GM12891 (cell line): ENCODE results near the gene ALDH1L1.
A peak's percentile ranks its signal among the peaks of the same experiment; 100 is the strongest.

ENCODE experiments used
- DNase-seq: peaks from one replicate; pipeline ENCODE4 v3.0.0; 2011; ENCODE audit warnings: low spot score; ENCODE audit not compliant: insufficient read length
- FAIRE-seq: peaks from 2 replicates; lab custom pipeline; 2011; peaks lifted over from hg19 to GRCh38; lab: Jason Lieb, UNC
- PAX5 ChIP-seq: IDR thresholded peaks from 2 replicates; pipeline ENCODE4 v1.6.1; 2011; ENCODE audit warnings: low read length, moderate library complexity, mild to moderate bottlenecking; ENCODE audit not compliant: insufficient read depth, severe bottlenecking
- POLR2A ChIP-seq: IDR thresholded peaks from 2 replicates; pipeline ENCODE4 v1.6.1; 2011; ENCODE audit warnings: low read depth, low read length, control low read depth
- POLR2AphosphoS5 ChIP-seq: IDR thresholded peaks from 2 replicates; pipeline ENCODE4 v1.6.1; 2011; ENCODE audit warnings: low read depth, low read length, control low read depth
- POU2F2 ChIP-seq: IDR thresholded peaks from 2 replicates; pipeline ENCODE4 v1.6.1; 2011; ENCODE audit warnings: low read depth, mild to moderate bottlenecking, control low read depth, low read length, moderate library complexity
- SPI1 ChIP-seq: IDR thresholded peaks from 2 replicates; pipeline ENCODE4 v1.6.1; 2011; ENCODE audit warnings: low read depth, low read length, control low read depth
- TAF1 ChIP-seq: IDR thresholded peaks from 2 replicates; pipeline ENCODE4 v1.6.1; 2011; ENCODE audit warnings: low read depth, low read length, control low read depth

ALDH1L1 gene

DNA sequence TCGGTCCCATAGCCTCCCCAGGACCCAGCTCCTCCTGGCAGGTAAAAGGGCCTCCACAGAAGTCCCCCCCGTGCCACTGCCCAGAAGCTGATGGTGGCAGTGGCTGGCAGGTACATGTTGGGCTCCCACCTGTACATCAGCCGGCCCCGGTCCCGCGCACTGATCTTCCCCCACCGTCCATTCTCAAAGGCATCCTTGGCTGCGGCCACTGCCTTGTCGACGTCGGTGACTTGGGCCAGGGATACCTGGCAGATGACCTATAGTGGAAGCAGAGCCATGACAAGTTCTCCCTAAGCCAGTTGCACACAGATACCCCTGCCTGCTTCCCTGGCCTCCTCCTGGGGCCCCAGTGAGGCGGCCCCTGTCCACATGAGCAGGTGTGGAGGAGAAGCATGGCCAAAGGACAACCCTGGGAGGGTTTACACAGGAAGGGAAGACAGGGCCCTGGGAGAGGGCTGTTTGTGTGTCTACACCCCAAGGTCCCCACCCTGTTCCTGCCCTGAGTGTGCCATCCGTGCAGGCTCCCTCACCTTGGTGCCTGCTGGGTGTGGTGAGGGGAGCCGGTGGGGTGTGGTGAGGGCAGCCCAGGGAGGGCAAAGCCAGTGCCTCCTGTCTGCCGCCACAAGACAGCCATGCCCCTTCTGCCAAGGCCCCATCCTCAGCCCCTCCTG is 44.8 kb downstream of the ALDH1L1 start:
- TF ChIP-seq POU2F2 (no peak), TAF1 (no peak), POLR2AphosphoS5 (no peak), PAX5 (no peak), SPI1 (no peak), POLR2A (no peak)
- FAIRE-seq: no peak
- DNase-seq: no peak

- FAIRE-seq: no peak
- no peak for DNase-seq
- TF ChIP-seq POLR2AphosphoS5: no peak
- no peak for TF ChIP-seq POU2F2
- TF ChIP-seq SPI1: no peak
- TF ChIP-seq PAX5: no peak
- no peak for TF ChIP-seq POLR2A
- no peak for TF ChIP-seq TAF1
Measured at GRCh38 chr3:126135071-126135405, 45.3 kb downstream of the ALDH1L1 start.

- TF ChIP-seq TAF1: no peak
- TF ChIP-seq POLR2A: no peak
- no peak for TF ChIP-seq PAX5
- no peak for TF ChIP-seq POU2F2
- TF ChIP-seq POLR2AphosphoS5: no peak
- TF ChIP-seq SPI1: no peak
- FAIRE-seq (peak; percentile 88), DNase-seq (peak; percentile 56)
Measured at GRCh38 chr3:126134219-126134975, 46.0 kb downstream of the ALDH1L1 start.

- TF ChIP-seq TAF1: no peak
- no peak for TF ChIP-seq POU2F2
- no peak for TF ChIP-seq PAX5
- TF ChIP-seq POLR2A: no peak
- TF ChIP-seq POLR2AphosphoS5: no peak
- TF ChIP-seq SPI1: no peak
- FAIRE-seq (no peak), DNase-seq (no peak)
Measured at GRCh38 chr3:126133606-126134005, 46.8 kb downstream of the ALDH1L1 start.

- TF ChIP-seq SPI1 (no peak), POU2F2 (no peak), POLR2AphosphoS5 (no peak), PAX5 (no peak), POLR2A (no peak), TAF1 (no peak)
- FAIRE-seq (no peak), DNase-seq (no peak)
Measured at GRCh38 chr3:126132751-126133511, 47.5 kb downstream of the ALDH1L1 start.

DNA sequence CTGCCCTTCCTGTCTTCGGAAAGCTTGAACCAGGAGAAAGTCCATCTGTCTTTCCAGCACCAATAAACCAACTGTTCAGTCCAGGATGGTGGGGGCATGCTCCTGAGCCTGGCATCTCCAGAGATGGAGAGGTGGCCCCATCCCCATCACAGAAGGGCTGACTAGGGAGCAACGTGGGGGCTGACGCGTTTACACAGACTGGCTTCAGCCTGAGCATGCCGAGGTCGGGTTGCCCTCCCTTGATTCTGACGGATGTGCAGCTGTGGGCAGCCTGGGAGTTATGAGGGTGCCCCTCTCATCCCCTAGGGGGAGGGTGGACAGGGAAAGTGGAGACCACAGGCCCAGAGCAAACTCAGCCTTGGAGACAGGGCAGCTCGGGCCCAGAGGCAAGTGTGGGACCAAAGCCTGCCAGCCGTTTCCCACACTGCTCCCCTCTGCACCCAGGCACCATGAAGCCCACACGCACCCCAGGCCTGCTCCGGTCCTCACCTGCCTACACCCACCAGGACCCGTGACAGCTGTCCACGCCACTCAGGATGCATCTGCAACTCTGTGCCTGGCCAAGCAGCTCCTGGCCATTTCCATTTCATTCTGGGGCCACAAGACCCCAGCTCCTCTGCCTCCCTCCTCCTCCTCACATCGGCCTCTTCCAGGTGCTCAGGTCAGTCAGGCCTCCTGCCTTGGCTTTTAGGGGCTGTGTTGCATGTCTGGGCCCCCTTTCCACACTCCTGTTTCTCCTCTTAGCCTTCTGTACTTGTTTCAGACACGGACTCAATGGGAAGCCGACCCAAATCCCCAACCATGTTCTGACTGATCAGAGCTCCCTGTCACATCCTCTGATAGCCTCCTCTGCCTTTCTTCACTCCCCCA is 48.3 kb downstream of the ALDH1L1 start:
- TF ChIP-seq PAX5 (no peak), POU2F2 (no peak), POLR2A (no peak), SPI1 (no peak), POLR2AphosphoS5 (no peak), TAF1 (no peak)
- FAIRE-seq: no peak

GRCh38 chr3:126130981-126131745 is 49.2 kb downstream of the ALDH1L1 start:
- TF ChIP-seq POU2F2 (no peak), SPI1 (no peak), PAX5 (no peak), POLR2A (no peak), TAF1 (no peak), POLR2AphosphoS5 (no peak)
- FAIRE-seq (no peak), DNase-seq (no peak)

More for the DNA sequence above, 48.3 kb downstream of the ALDH1L1 start:
- DNase-seq: no peak
